HL-60 (cell line): ENCODE measurements around the gene PIWIL4.

Experiments used
- GABPA ChIP-seq: IDR thresholded peaks from 2 replicates; pipeline ENCODE4 v1.6.1; 2012; ENCODE audit warnings: low read depth
- POLR2AphosphoS5 ChIP-seq: IDR thresholded peaks from 2 replicates; pipeline ENCODE4 v1.6.1; 2012; ENCODE audit warnings: low read depth
- SPI1 ChIP-seq: IDR thresholded peaks from 2 replicates; pipeline ENCODE4 v1.6.1; 2012; ENCODE audit warnings: low read depth, mild to moderate bottlenecking, borderline replicate concordance
- TF ChIP-seq, protein P1 (sequence below): IDR thresholded peaks from one replicate; pipeline ENCODE4 v1.5.1; 2011; ENCODE audit warnings: low read length, control low read depth, inconsistent platforms; ENCODE audit not compliant: insufficient read depth
- TF ChIP-seq, protein P2 (sequence below): IDR thresholded peaks from 2 replicates; pipeline ENCODE4 v1.6.1; 2012; ENCODE audit warnings: low read depth; ENCODE audit not compliant: insufficient replicate concordance

DNA sequence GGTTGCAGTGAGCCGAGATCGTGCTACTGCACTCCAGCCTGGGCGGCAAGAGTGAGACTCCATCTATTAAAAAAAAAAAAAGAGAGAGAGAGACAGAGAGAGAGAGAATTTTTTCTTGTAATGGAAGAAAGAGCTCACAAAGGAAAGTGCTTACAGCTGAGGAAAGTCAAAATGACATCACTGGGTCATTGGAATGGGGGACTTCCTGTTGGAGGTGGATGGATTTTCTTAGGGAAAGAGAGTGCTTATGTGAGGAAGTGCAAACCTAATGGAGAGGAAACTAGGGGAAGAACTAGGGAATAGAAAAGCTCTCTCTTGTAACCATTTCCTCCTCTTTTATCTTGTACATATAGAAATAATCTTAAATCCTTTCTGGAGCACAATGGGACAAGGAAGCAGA is 6.3 kb upstream of the PIWIL4 start:
- TF ChIP-seq, protein P1, sequence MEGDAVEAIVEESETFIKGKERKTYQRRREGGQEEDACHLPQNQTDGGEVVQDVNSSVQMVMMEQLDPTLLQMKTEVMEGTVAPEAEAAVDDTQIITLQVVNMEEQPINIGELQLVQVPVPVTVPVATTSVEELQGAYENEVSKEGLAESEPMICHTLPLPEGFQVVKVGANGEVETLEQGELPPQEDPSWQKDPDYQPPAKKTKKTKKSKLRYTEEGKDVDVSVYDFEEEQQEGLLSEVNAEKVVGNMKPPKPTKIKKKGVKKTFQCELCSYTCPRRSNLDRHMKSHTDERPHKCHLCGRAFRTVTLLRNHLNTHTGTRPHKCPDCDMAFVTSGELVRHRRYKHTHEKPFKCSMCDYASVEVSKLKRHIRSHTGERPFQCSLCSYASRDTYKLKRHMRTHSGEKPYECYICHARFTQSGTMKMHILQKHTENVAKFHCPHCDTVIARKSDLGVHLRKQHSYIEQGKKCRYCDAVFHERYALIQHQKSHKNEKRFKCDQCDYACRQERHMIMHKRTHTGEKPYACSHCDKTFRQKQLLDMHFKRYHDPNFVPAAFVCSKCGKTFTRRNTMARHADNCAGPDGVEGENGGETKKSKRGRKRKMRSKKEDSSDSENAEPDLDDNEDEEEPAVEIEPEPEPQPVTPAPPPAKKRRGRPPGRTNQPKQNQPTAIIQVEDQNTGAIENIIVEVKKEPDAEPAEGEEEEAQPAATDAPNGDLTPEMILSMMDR = no peak
- TF ChIP-seq, protein P2, sequence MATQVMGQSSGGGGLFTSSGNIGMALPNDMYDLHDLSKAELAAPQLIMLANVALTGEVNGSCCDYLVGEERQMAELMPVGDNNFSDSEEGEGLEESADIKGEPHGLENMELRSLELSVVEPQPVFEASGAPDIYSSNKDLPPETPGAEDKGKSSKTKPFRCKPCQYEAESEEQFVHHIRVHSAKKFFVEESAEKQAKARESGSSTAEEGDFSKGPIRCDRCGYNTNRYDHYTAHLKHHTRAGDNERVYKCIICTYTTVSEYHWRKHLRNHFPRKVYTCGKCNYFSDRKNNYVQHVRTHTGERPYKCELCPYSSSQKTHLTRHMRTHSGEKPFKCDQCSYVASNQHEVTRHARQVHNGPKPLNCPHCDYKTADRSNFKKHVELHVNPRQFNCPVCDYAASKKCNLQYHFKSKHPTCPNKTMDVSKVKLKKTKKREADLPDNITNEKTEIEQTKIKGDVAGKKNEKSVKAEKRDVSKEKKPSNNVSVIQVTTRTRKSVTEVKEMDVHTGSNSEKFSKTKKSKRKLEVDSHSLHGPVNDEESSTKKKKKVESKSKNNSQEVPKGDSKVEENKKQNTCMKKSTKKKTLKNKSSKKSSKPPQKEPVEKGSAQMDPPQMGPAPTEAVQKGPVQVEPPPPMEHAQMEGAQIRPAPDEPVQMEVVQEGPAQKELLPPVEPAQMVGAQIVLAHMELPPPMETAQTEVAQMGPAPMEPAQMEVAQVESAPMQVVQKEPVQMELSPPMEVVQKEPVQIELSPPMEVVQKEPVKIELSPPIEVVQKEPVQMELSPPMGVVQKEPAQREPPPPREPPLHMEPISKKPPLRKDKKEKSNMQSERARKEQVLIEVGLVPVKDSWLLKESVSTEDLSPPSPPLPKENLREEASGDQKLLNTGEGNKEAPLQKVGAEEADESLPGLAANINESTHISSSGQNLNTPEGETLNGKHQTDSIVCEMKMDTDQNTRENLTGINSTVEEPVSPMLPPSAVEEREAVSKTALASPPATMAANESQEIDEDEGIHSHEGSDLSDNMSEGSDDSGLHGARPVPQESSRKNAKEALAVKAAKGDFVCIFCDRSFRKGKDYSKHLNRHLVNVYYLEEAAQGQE = no peak
- TF ChIP-seq POLR2AphosphoS5 (no peak), GABPA (no peak), SPI1 (peak; percentile 28; the same call in 1 of the 2 replicates)
